Fibroblast of lung (primary cell): ENCODE data around the gene PTRH1.

Experiments
- EZH2 ChIP-seq: IDR thresholded peaks from 2 replicates; pipeline ENCODE4 v1.5.1; 2012; ENCODE audit warnings: low read length, control low read depth, mild to moderate bottlenecking; ENCODE audit errors: missing control alignments
- TF ChIP-seq, protein P1 (sequence below), 2 donors: IDR thresholded peaks in 1 of 2; conservative IDR thresholded peaks in 1 of 2; 1 replicate in 1 of 2; 2 replicates in 1 of 2; pipeline ENCODE4 v1.5.1; 2011 to 2012; ENCODE audit warnings: low read length in 2 of 2, control low read depth in 1 of 2, inconsistent platforms in 1 of 2, low read depth in 1 of 2, mild to moderate bottlenecking in 1 of 2

GRCh38 chr9:127710204-127710783 is 5.2 kb downstream of the PTRH1 start:
- TF ChIP-seq, protein P1, sequence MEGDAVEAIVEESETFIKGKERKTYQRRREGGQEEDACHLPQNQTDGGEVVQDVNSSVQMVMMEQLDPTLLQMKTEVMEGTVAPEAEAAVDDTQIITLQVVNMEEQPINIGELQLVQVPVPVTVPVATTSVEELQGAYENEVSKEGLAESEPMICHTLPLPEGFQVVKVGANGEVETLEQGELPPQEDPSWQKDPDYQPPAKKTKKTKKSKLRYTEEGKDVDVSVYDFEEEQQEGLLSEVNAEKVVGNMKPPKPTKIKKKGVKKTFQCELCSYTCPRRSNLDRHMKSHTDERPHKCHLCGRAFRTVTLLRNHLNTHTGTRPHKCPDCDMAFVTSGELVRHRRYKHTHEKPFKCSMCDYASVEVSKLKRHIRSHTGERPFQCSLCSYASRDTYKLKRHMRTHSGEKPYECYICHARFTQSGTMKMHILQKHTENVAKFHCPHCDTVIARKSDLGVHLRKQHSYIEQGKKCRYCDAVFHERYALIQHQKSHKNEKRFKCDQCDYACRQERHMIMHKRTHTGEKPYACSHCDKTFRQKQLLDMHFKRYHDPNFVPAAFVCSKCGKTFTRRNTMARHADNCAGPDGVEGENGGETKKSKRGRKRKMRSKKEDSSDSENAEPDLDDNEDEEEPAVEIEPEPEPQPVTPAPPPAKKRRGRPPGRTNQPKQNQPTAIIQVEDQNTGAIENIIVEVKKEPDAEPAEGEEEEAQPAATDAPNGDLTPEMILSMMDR (conservative IDR thresholded peaks at IDR 0.05 in 1 of 2, IDR thresholded peaks at IDR 0.05 in 1 of 2; ENCODE audit: low read depth in 1 of 2, low read length in 2 of 2): no peak
- no peak for TF ChIP-seq EZH2
